ENCODE data around the gene WHRN. TPM values are rescaled to one million over a fixed set of nuclear protein-coding genes. Genes with fewer than 3 reads are reported as not detected.

WHRN gene
- total and polyA plus RNA-seq, 2 of the 13 experiments (the other 11 are each of a cell fraction or from before 2014, with no cell fraction given): 2.3 to 5.3 TPM

DNA sequence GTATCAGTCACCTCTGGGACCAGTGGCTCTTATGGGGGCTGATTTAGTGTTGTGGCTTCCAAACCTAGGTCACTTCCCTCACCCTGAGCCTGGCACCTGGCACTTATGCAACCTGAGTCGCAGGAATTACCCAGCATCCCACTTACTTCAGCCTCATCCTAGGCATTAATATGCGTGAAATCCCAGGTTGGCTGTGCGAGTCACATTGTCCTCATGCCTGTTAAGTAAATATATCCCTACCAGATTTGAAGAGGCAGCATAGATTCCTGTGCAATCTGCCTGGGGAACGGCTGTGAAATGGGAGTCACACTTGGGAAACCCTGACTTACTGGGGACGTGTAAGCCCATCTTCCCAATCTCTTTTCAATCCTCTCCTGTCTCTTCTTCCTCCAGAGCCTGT lies 74.8 kb downstream of the WHRN start (continued):
- TF ChIP-seq, protein P1, sequence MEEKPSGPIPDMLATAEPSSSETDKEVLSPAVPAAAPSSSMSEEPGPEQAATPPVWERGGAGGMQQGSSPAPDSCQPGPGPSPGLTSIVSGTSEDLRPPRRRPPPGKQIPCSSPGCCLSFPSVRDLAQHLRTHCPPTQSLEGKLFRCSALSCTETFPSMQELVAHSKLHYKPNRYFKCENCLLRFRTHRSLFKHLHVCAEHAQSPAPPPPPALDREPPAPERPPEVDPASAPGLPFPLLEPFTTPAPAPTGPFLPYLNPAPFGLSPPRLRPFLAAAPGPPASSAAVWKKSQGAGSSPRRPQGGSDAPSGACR (CRISPR knock-in tag; IDR thresholded peaks at IDR 0.05): no peak

DNA sequence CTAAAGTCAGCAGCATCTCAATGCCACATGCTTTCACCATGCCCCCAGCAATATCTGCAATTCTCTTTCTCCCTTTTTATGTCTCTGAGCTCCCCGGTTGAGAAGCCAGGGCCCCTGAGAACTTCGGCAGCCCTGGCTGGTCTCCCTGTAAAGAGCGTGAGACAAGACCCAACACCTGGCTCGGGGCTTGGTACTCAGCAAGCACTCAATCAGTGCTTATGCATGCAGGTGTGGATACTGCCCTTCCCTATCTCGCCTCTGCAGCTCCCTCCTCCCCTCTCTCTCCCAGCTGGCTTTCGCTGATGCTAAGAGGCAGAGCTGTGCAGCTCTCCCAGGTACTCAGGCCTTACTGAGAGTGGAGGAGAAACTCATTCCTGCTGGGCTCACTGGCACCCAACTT lies 75.8 kb downstream of the WHRN start:
- Histone ChIP-seq H3K4me1 (ENCODE audit: insufficient read depth, low read length) (peaks cover 11% of the 10 kb centered on the region), H3K9me3 (ENCODE audit: low read length) (no peaks in the 10 kb centered on the region), H3K9ac (ENCODE audit: insufficient read depth, low read depth, low read length) (no peak overlapping the region), H3K27me3 (ENCODE audit: control insufficient read depth in 1 of 2, insufficient read depth in 2 of 2, low read length in 2 of 2) (no peaks in the 10 kb centered on the region), H4K20me1 (ENCODE audit: insufficient read depth, low read length) (no peaks in the 10 kb centered on the region), H3K79me2 (ENCODE audit: insufficient read depth, low read length) (no peaks in the 10 kb centered on the region), H2AFZ (ENCODE audit: low read length) (no peak overlapping the region), H3K36me3 (replicated peaks in 1 of 2; ENCODE audit: control insufficient read depth in 1 of 2, insufficient read depth in 2 of 2, low read length in 2 of 2) (no peaks in the 10 kb centered on the region), H3K4me3 (replicated peaks in 1 of 3; ENCODE audit: insufficient read depth in 1 of 3, low read depth in 2 of 3, low read length in 3 of 3) (no peak overlapping the region), H3K4me2 (ENCODE audit: low read depth, low read length) (no peak overlapping the region), H3K27ac (ENCODE audit: extremely low read length, insufficient read depth, low read length) (no peak overlapping the region)
- BruUV-seq (replicated peaks): no TSS peak
- TF ChIP-seq ZMAT3 (CRISPR knock-in tag; conservative IDR thresholded peaks at IDR 0.05): no peak
- no peak for TF ChIP-seq U2AF1 (optimal IDR thresholded peaks at IDR 0.05; ENCODE audit: low read depth, low read length)
- TF ChIP-seq, protein P2, sequence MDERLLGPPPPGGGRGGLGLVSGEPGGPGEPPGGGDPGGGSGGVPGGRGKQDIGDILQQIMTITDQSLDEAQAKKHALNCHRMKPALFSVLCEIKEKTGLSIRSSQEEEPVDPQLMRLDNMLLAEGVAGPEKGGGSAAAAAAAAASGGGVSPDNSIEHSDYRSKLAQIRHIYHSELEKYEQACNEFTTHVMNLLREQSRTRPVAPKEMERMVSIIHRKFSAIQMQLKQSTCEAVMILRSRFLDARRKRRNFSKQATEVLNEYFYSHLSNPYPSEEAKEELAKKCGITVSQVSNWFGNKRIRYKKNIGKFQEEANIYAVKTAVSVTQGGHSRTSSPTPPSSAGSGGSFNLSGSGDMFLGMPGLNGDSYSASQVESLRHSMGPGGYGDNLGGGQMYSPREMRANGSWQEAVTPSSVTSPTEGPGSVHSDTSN (CRISPR knock-in tag; IDR thresholded peaks at IDR 0.05): no peak
- no peak for TF ChIP-seq RFX1 (IDR thresholded peaks at IDR 0.05)
- TF ChIP-seq SRSF4 (IDR thresholded peaks at IDR 0.05; ENCODE audit: low read depth, low read length, poor library complexity, severe bottlenecking): no peak
- no peak for TF ChIP-seq CEBPB (IDR thresholded peaks at IDR 0.05; ENCODE audit: borderline replicate concordance, low read depth, low read length)
- no peak for TF ChIP-seq ZNF644 (CRISPR knock-in tag; IDR thresholded peaks at IDR 0.05; ENCODE audit: low read depth)
- TF ChIP-seq, protein P3, sequence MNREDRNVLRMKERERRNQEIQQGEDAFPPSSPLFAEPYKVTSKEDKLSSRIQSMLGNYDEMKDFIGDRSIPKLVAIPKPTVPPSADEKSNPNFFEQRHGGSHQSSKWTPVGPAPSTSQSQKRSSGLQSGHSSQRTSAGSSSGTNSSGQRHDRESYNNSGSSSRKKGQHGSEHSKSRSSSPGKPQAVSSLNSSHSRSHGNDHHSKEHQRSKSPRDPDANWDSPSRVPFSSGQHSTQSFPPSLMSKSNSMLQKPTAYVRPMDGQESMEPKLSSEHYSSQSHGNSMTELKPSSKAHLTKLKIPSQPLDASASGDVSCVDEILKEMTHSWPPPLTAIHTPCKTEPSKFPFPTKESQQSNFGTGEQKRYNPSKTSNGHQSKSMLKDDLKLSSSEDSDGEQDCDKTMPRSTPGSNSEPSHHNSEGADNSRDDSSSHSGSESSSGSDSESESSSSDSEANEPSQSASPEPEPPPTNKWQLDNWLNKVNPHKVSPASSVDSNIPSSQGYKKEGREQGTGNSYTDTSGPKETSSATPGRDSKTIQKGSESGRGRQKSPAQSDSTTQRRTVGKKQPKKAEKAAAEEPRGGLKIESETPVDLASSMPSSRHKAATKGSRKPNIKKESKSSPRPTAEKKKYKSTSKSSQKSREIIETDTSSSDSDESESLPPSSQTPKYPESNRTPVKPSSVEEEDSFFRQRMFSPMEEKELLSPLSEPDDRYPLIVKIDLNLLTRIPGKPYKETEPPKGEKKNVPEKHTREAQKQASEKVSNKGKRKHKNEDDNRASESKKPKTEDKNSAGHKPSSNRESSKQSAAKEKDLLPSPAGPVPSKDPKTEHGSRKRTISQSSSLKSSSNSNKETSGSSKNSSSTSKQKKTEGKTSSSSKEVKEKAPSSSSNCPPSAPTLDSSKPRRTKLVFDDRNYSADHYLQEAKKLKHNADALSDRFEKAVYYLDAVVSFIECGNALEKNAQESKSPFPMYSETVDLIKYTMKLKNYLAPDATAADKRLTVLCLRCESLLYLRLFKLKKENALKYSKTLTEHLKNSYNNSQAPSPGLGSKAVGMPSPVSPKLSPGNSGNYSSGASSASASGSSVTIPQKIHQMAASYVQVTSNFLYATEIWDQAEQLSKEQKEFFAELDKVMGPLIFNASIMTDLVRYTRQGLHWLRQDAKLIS (CRISPR knock-in tag; IDR thresholded peaks at IDR 0.05): no peak
- TF ChIP-seq CCAR2 (optimal IDR thresholded peaks at IDR 0.05; ENCODE audit: low read depth, low read length): no peak
- TF ChIP-seq HOXA3 (CRISPR knock-in tag; IDR thresholded peaks at IDR 0.05): no peak
- TF ChIP-seq HOXA5 (CRISPR knock-in tag; IDR thresholded peaks at IDR 0.05): no peak
- no peak for TF ChIP-seq ZNF432 (CRISPR knock-in tag; IDR thresholded peaks at IDR 0.05; ENCODE audit: borderline replicate concordance)
- no peak for TF ChIP-seq ZBTB1 (CRISPR knock-in tag; IDR thresholded peaks at IDR 0.05; ENCODE audit: borderline replicate concordance)
- no peak for TF ChIP-seq CHCHD3 (CRISPR knock-in tag; IDR thresholded peaks at IDR 0.05)
- TF ChIP-seq ZSCAN25 (CRISPR knock-in tag; IDR thresholded peaks at IDR 0.05): no peak
- TF ChIP-seq RFXAP (CRISPR knock-in tag; IDR thresholded peaks at IDR 0.05; ENCODE audit: borderline replicate concordance): no peak
- TF ChIP-seq IRX3 (CRISPR knock-in tag; IDR thresholded peaks at IDR 0.05; ENCODE audit: borderline replicate concordance, low read depth): no peak
- in situ Hi-C loops (cut with HindIII; ENCODE audit: extremely low pct_ligation_motif_present, low pct_unique_long_range_greater_than_20kb): loop anchor here (25.0 kb wide), 1 partner anchor 583 kb away; no protein-coding TSS in a partner anchor
- intact Hi-C loops (cut with micrococcal nuclease; ENCODE audit: unreplicated experiment): no loop called here
- 75% methylated on average over 6 of the region's 6 CpGs for WGBS (ENCODE audit: low lambda C conversion rate)
- CTCF ChIA-PET (ENCODE audit: low intra/inter-chr PET ratio, low total read pairs): no interaction called here
- DNase-seq (ENCODE audit: low spot score) (no peak), ATAC-seq (no peak), FAIRE-seq (no peak)
- POLR2A ChIA-PET: no interaction called here

All from HepG2 (cell line).